Activated naive CD8-positive, alpha-beta T cell treated with anti-CD3 and anti-CD28 coated beads for 36 hours (primary cell): ENCODE measurements around the gene LAD1. TPM values are rescaled to one million over a fixed set of nuclear protein-coding genes. Genes with fewer than 3 reads are reported as not detected.

Experiments
- DNase-seq: peaks from one replicate; pipeline ENCODE4 v3.0.0; 2021
- H3K27ac Mint-ChIP-seq: one replicate; pipeline ENCODE4 v1.8.0; 2022; ENCODE audit warnings: mild to moderate bottlenecking, moderate library complexity, mixed read lengths
- H3K27me3 Mint-ChIP-seq: one replicate; pipeline ENCODE4 v1.8.0; 2022; ENCODE audit warnings: mild to moderate bottlenecking, mixed read lengths
- H3K36me3 Mint-ChIP-seq: one replicate; pipeline ENCODE4 v1.8.0; 2021; ENCODE audit warnings: mild to moderate bottlenecking, mixed read lengths
- H3K4me1 Mint-ChIP-seq: one replicate; pipeline ENCODE4 v1.8.0; 2021; ENCODE audit warnings: mixed read lengths
- H3K4me3 Mint-ChIP-seq: one replicate; pipeline ENCODE4 v1.8.0; 2022; ENCODE audit warnings: mild to moderate bottlenecking, moderate library complexity, mixed read lengths
- H3K9me3 Mint-ChIP-seq: one replicate; pipeline ENCODE4 v1.8.0; 2022; ENCODE audit warnings: mixed read lengths
- total RNA-seq, 2 experiments: library from RNA; stranded (reverse); gene quantifications; one replicate each; pipeline ENCODE4 v1.2.3, GENCODE V29; 2021

The LAD1 gene
- total RNA-seq, 2 experiments from 2014 or later: not detected

- Mint-ChIP-seq H3K36me3 (no peaks in the 10 kb centered on the region), H3K4me3 (no peak overlapping the region), H3K27me3 (no peaks in the 10 kb centered on the region), H3K4me1 (no peaks in the 10 kb centered on the region), H3K9me3 (no peaks in the 10 kb centered on the region), H3K27ac (no peak overlapping the region)
- no peak for DNase-seq
Measured at GRCh38 chr1:201422436-201423030, 23.4 kb upstream of the LAD1 start.

GRCh38 chr1:201422026-201422425 lies 22.9 kb upstream of the LAD1 start:
- no peaks in the 10 kb centered on the region for H3K27me3 Mint-ChIP-seq
- H3K9me3 Mint-ChIP-seq: no peaks in the 10 kb centered on the region
- no peaks in the 10 kb centered on the region for H3K4me1 Mint-ChIP-seq
- H3K4me3 Mint-ChIP-seq: no peak overlapping the region
- no peak overlapping the region for H3K27ac Mint-ChIP-seq
- H3K36me3 Mint-ChIP-seq: no peaks in the 10 kb centered on the region
- DNase-seq: no peak

- no peaks in the 10 kb centered on the region for H3K9me3 Mint-ChIP-seq
- no peak for DNase-seq
Measured at GRCh38 chr1:201421041-201421440, 21.9 kb upstream of the LAD1 start.

GRCh38 chr1:201420608-201421002 lies 21.5 kb upstream of the LAD1 start:
- Mint-ChIP-seq H3K9me3 (peaks cover 1% of the 10 kb centered on the region), H3K4me3 (no peak overlapping the region), H3K27me3 (no peaks in the 10 kb centered on the region), H3K36me3 (no peaks in the 10 kb centered on the region), H3K27ac (no peak overlapping the region), H3K4me1 (no peaks in the 10 kb centered on the region)
- DNase-seq: no peak

More at GRCh38 chr1:201421041-201421440, 21.9 kb upstream of the LAD1 start:
- H3K27ac Mint-ChIP-seq: no peak overlapping the region
- H3K4me1 Mint-ChIP-seq: no peaks in the 10 kb centered on the region
- no peak overlapping the region for H3K4me3 Mint-ChIP-seq
- no peaks in the 10 kb centered on the region for H3K27me3 Mint-ChIP-seq
- no peaks in the 10 kb centered on the region for H3K36me3 Mint-ChIP-seq

GRCh38 chr1:201419746-201420607 lies 20.9 kb upstream of the LAD1 start:
- no peak overlapping the region for H3K4me3 Mint-ChIP-seq
- H3K27me3 Mint-ChIP-seq: no peaks in the 10 kb centered on the region
- H3K9me3 Mint-ChIP-seq: peaks cover 3% of the 10 kb centered on the region
- no peak for DNase-seq
- no peaks in the 10 kb centered on the region for H3K4me1 Mint-ChIP-seq
- no peaks in the 10 kb centered on the region for H3K36me3 Mint-ChIP-seq
- H3K27ac Mint-ChIP-seq: no peak overlapping the region

GRCh38 chr1:201419256-201419655 lies 20.1 kb upstream of the LAD1 start:
- Mint-ChIP-seq H3K27me3 (no peaks in the 10 kb centered on the region), H3K27ac (no peak overlapping the region), H3K9me3 (peaks cover 3% of the 10 kb centered on the region), H3K36me3 (no peaks in the 10 kb centered on the region), H3K4me1 (no peaks in the 10 kb centered on the region), H3K4me3 (no peak overlapping the region)
- DNase-seq: no peak

- Mint-ChIP-seq H3K27me3 (no peaks in the 10 kb centered on the region), H3K27ac (no peak overlapping the region), H3K36me3 (no peaks in the 10 kb centered on the region), H3K4me3 (no peak overlapping the region), H3K9me3 (peaks cover 3% of the 10 kb centered on the region), H3K4me1 (no peaks in the 10 kb centered on the region)
- no peak for DNase-seq
Measured at GRCh38 chr1:201418461-201418860, 19.3 kb upstream of the LAD1 start.

GRCh38 chr1:201414051-201414738 lies 15.1 kb upstream of the LAD1 start:
- Mint-ChIP-seq H3K9me3 (peaks cover 3% of the 10 kb centered on the region), H3K27ac (no peak overlapping the region), H3K4me3 (no peak overlapping the region), H3K4me1 (no peaks in the 10 kb centered on the region), H3K27me3 (no peaks in the 10 kb centered on the region), H3K36me3 (no peaks in the 10 kb centered on the region)
- no peak for DNase-seq

GRCh38 chr1:201411292-201411691 lies 12.2 kb upstream of the LAD1 start:
- Mint-ChIP-seq H3K4me1 (no peaks in the 10 kb centered on the region), H3K36me3 (no peaks in the 10 kb centered on the region), H3K4me3 (no peak overlapping the region), H3K27me3 (peaks cover 4% of the 10 kb centered on the region), H3K9me3 (peaks cover 3% of the 10 kb centered on the region), H3K27ac (no peak overlapping the region)
- DNase-seq: no peak

- Mint-ChIP-seq H3K9me3 (no peaks in the 10 kb centered on the region), H3K36me3 (no peaks in the 10 kb centered on the region), H3K4me3 (no peak overlapping the region), H3K27ac (no peak overlapping the region), H3K4me1 (no peaks in the 10 kb centered on the region), H3K27me3 (peaks cover 4% of the 10 kb centered on the region)
- no peak for DNase-seq
Measured at GRCh38 chr1:201409440-201409839, 10.3 kb upstream of the LAD1 start.

- H3K4me1 Mint-ChIP-seq: no peaks in the 10 kb centered on the region
- peaks cover 4% of the 10 kb centered on the region for H3K27me3 Mint-ChIP-seq
- no peak for DNase-seq
- H3K27ac Mint-ChIP-seq: no peak overlapping the region
- no peak overlapping the region for H3K4me3 Mint-ChIP-seq
- no peaks in the 10 kb centered on the region for H3K36me3 Mint-ChIP-seq
- H3K9me3 Mint-ChIP-seq: no peaks in the 10 kb centered on the region
Measured at GRCh38 chr1:201408834-201409200, 9.7 kb upstream of the LAD1 start.

GRCh38 chr1:201408176-201408833 lies 9.2 kb upstream of the LAD1 start:
- H3K27ac Mint-ChIP-seq: no peak overlapping the region
- H3K36me3 Mint-ChIP-seq: no peaks in the 10 kb centered on the region
- H3K4me1 Mint-ChIP-seq: no peaks in the 10 kb centered on the region
- H3K27me3 Mint-ChIP-seq: peaks cover 4% of the 10 kb centered on the region
- no peaks in the 10 kb centered on the region for H3K9me3 Mint-ChIP-seq
- H3K4me3 Mint-ChIP-seq: no peak overlapping the region
- DNase-seq: peak; percentile 67

- no peaks in the 10 kb centered on the region for H3K36me3 Mint-ChIP-seq
- peaks cover 4% of the 10 kb centered on the region for H3K27me3 Mint-ChIP-seq
- H3K4me1 Mint-ChIP-seq: no peaks in the 10 kb centered on the region
- H3K4me3 Mint-ChIP-seq: no peak overlapping the region
- H3K9me3 Mint-ChIP-seq: no peaks in the 10 kb centered on the region
- no peak overlapping the region for H3K27ac Mint-ChIP-seq
- no peak for DNase-seq
Measured at GRCh38 chr1:201406831-201407406, 7.8 kb upstream of the LAD1 start.

- no peaks in the 10 kb centered on the region for H3K4me1 Mint-ChIP-seq
- no peak overlapping the region for H3K27ac Mint-ChIP-seq
- H3K4me3 Mint-ChIP-seq: no peak overlapping the region
- peaks cover 9% of the 10 kb centered on the region for H3K27me3 Mint-ChIP-seq
- no peaks in the 10 kb centered on the region for H3K9me3 Mint-ChIP-seq
- no peak for DNase-seq
- H3K36me3 Mint-ChIP-seq: no peaks in the 10 kb centered on the region
Measured at GRCh38 chr1:201405484-201405831, 6.3 kb upstream of the LAD1 start.
